Neural progenitor cell (in vitro differentiated cells): Measurements from ENCODE around the gene FEV. TPM values are rescaled to one million over a fixed set of nuclear protein-coding genes. Genes with fewer than 3 reads are reported as not detected.

Source experiments
- DNase-seq: peaks from one replicate; pipeline ENCODE4 v3.0.0-alpha.2; 2016; ENCODE audit warnings: low spot score
- H2AFZ ChIP-seq: fragments of 200-600 bp; sonication (generic); replicated peaks from 2 replicates; pipeline ENCODE4 v1.6.1; 2016; ENCODE audit warnings: antibody characterized with exemption
- H3F3A ChIP-seq: fragments of 200-600 bp; sonication (generic); 2 replicates; pipeline ENCODE4 v1.6.1; 2016; ENCODE audit warnings: antibody characterized with exemption, low read depth
- H3K27ac ChIP-seq: fragments of 200-600 bp; sonication (generic); 2 replicates; pipeline ENCODE4 v1.5.1; 2016; ENCODE audit warnings: mild to moderate bottlenecking
- H3K27me3 ChIP-seq: fragments of 200-600 bp; sonication (generic); 2 replicates; pipeline ENCODE4 v1.6.1; 2016; ENCODE audit warnings: mild to moderate bottlenecking, moderate library complexity
- H3K36me3 ChIP-seq: fragments of 200-600 bp; sonication (generic); 2 replicates; pipeline ENCODE4 v1.5.1; 2016
- H3K4me1 ChIP-seq: fragments of 200-600 bp; sonication (generic); 2 replicates; pipeline ENCODE4 v1.6.1; 2016; ENCODE audit warnings: mixed run types
- H3K4me2 ChIP-seq: fragments of 200-600 bp; sonication (generic); 2 replicates; pipeline ENCODE4 v1.6.1; 2016
- H3K4me3 ChIP-seq: fragments of 200-600 bp; sonication (generic); 2 replicates; pipeline ENCODE4 v1.5.1; 2016
- H3K79me2 ChIP-seq: fragments of 200-600 bp; sonication (generic); 2 replicates; pipeline ENCODE4 v1.6.1; 2016; ENCODE audit warnings: low read depth
- H3K9ac ChIP-seq: fragments of 200-600 bp; sonication (generic); 2 replicates; pipeline ENCODE4 v1.6.1; 2016
- H3K9me3 ChIP-seq: fragments of 200-600 bp; sonication (generic); 2 replicates; pipeline ENCODE4 v1.5.1; 2016; ENCODE audit warnings: low read depth
- H4K20me1 ChIP-seq: fragments of 200-600 bp; sonication (generic); 2 replicates; pipeline ENCODE4 v1.6.1; 2016; ENCODE audit warnings: low read depth
- H3K27ac Mint-ChIP-seq: 3 replicates; pipeline ENCODE4 v1.8.0; 2021; ENCODE audit warnings: mixed read lengths
- H3K27me3 Mint-ChIP-seq: 2 replicates; pipeline ENCODE4 v1.8.0; 2022; ENCODE audit warnings: low read depth, mild to moderate bottlenecking, inconsistent platforms, moderate library complexity, mixed read lengths; ENCODE audit not compliant: insufficient read depth
- H3K36me3 Mint-ChIP-seq: 3 replicates; pipeline ENCODE4 v1.8.0; 2021; ENCODE audit warnings: mixed read lengths
- H3K4me1 Mint-ChIP-seq: 3 replicates; pipeline ENCODE4 v1.8.0; 2021; ENCODE audit warnings: mixed read lengths
- H3K4me3 Mint-ChIP-seq: 3 replicates; pipeline ENCODE4 v1.8.0; 2021; ENCODE audit warnings: mild to moderate bottlenecking, moderate library complexity, mixed read lengths
- H3K9me3 Mint-ChIP-seq: 3 replicates; pipeline ENCODE4 v1.8.0; 2020; ENCODE audit warnings: mixed read lengths
- CTCF ChIP-seq: fragments of 200-600 bp; sonication (generic); IDR thresholded peaks from 2 replicates; pipeline ENCODE4 v1.5.1; 2017; ENCODE audit warnings: antibody characterized with exemption, mild to moderate bottlenecking
- EZH2 ChIP-seq: fragments of 200-600 bp; sonication (generic); IDR thresholded peaks from 2 replicates; pipeline ENCODE4 v1.6.1; 2017; ENCODE audit warnings: antibody characterized with exemption, mild to moderate bottlenecking, moderate library complexity
- EZH2phosphoT487 ChIP-seq: fragments of 200-600 bp; sonication (generic); IDR thresholded peaks from 2 replicates; pipeline ENCODE4 v1.6.1; 2017; ENCODE audit warnings: antibody characterized with exemption
- total RNA-seq: library from RNA; depleted of rRNA; stranded (reverse); fragments of >200 nt; gene quantifications from 2 replicates; pipeline ENCODE4 v1.2.3, GENCODE V29; 2015; ENCODE audit warnings: low replicate concordance

The FEV gene
- total RNA-seq, 1 donor from 2014 or later: not detected

GRCh38 chr2:218959761-218960308 is 25.1 kb downstream of the FEV start:
- H3K4me2 ChIP-seq: peak overlapping the region; percentile 92
- Mint-ChIP-seq H3K36me3 (peaks cover 2% of the 10 kb centered on the region), H3K4me1 (peaks cover 44% of the 10 kb centered on the region), H3K9me3 (no peaks in the 10 kb centered on the region), H3K4me3 (no peak overlapping the region), H3K27me3 (peaks cover 53% of the 10 kb centered on the region), H3K27ac (no peak overlapping the region)
- H3F3A ChIP-seq: peaks cover 15% of the 10 kb centered on the region
- H3K36me3 ChIP-seq: no peaks in the 10 kb centered on the region
- H3K27ac ChIP-seq: no peak overlapping the region
- peak overlapping the region; percentile 75 for H2AFZ ChIP-seq
- no peaks in the 10 kb centered on the region for H3K9me3 ChIP-seq
- peaks cover 26% of the 10 kb centered on the region for H4K20me1 ChIP-seq
- TF ChIP-seq CTCF (no peak), EZH2phosphoT487 (peak; percentile 89), EZH2 (peak; percentile 94)
- H3K9ac ChIP-seq: no peak overlapping the region
- H3K27me3 ChIP-seq: peaks cover 82% of the 10 kb centered on the region
- H3K79me2 ChIP-seq: no peaks in the 10 kb centered on the region
- peaks cover 27% of the 10 kb centered on the region for H3K4me1 ChIP-seq
- H3K4me3 ChIP-seq: peak overlapping the region; percentile 64
- DNase-seq: no peak

- H3K27ac Mint-ChIP-seq: no peak within 1 kb of the TSS
- peaks cover 84% of the 10 kb centered on the region for H3K27me3 ChIP-seq
- H3K36me3 Mint-ChIP-seq: peaks cover 2% of the 10 kb centered on the region
These were observed 25.7 kb downstream of the FEV start, which contains the start of gene CDK5R2 for GRCh38 chr2:218959141-218959731. Gene CDK5R2 (plus strand): TSS chr2:218959666. CDS start chr2:218959821, 155 bp downstream.

GRCh38 chr2:218958276-218958675 is 26.7 kb downstream of the FEV start:
- TF ChIP-seq CTCF: no peak
- TF ChIP-seq EZH2phosphoT487: no peak
- TF ChIP-seq EZH2: no peak

More at GRCh38 chr2:218959141-218959731, 25.7 kb downstream of the FEV start, which contains the start of gene CDK5R2:
- H3K9me3 Mint-ChIP-seq: no peaks in the 10 kb centered on the region
- peak within 1 kb of the TSS; percentile 64 for H3K4me3 ChIP-seq
- peak within 1 kb of the TSS; percentile 92 for H3K4me2 ChIP-seq
- peaks cover 22% of the 10 kb centered on the region for H3K4me1 ChIP-seq
- peaks cover 12% of the 10 kb centered on the region for H3F3A ChIP-seq
- peaks cover 38% of the 10 kb centered on the region for H3K4me1 Mint-ChIP-seq
- no peak within 1 kb of the TSS for H3K27ac ChIP-seq
- TF ChIP-seq CTCF: no peak
- no peak for TF ChIP-seq EZH2phosphoT487
- TF ChIP-seq EZH2: no peak
- peaks cover 52% of the 10 kb centered on the region for H3K27me3 Mint-ChIP-seq
- H4K20me1 ChIP-seq: peaks cover 26% of the 10 kb centered on the region
- H3K36me3 ChIP-seq: no peaks in the 10 kb centered on the region
- H3K9ac ChIP-seq: no peak within 1 kb of the TSS
- H2AFZ ChIP-seq: peak within 1 kb of the TSS; percentile 96
- H3K9me3 ChIP-seq: no peaks in the 10 kb centered on the region
- H3K4me3 Mint-ChIP-seq: peak within 1 kb of the TSS; percentile 88
- peak; percentile 97 for DNase-seq
- H3K79me2 ChIP-seq: no peaks in the 10 kb centered on the region

More at GRCh38 chr2:218958276-218958675, 26.7 kb downstream of the FEV start:
- H3K4me1 ChIP-seq: peaks cover 13% of the 10 kb centered on the region
- Mint-ChIP-seq H3K27me3 (peaks cover 49% of the 10 kb centered on the region), H3K27ac (no peak overlapping the region), H3K9me3 (no peaks in the 10 kb centered on the region), H3K4me1 (peaks cover 29% of the 10 kb centered on the region), H3K4me3 (peak overlapping the region; percentile 88), H3K36me3 (peaks cover 2% of the 10 kb centered on the region)
- DNase-seq: no peak
- no peaks in the 10 kb centered on the region for H3K9me3 ChIP-seq
- peak overlapping the region; percentile 92 for H3K4me2 ChIP-seq
- peaks cover 94% of the 10 kb centered on the region for H3K27me3 ChIP-seq
- no peaks in the 10 kb centered on the region for H3K79me2 ChIP-seq
- H3K27ac ChIP-seq: no peak overlapping the region
- no peak overlapping the region for H3K9ac ChIP-seq
- no peaks in the 10 kb centered on the region for H3K36me3 ChIP-seq
- peaks cover 26% of the 10 kb centered on the region for H4K20me1 ChIP-seq
- H3F3A ChIP-seq: peaks cover 2% of the 10 kb centered on the region
- no peak overlapping the region for H2AFZ ChIP-seq
- peak overlapping the region; percentile 64 for H3K4me3 ChIP-seq
